Spleen (tissue), 11 donors: ENCODE measurements around the gene SLC10A6. TPM values are rescaled to one million over a fixed set of nuclear protein-coding genes. Genes with fewer than 3 reads are reported as not detected.

Experiments
- DNase-seq: peaks from one replicate; pipeline ENCODE4 v3.0.0-alpha.2; 2020
- H3K27ac ChIP-seq, 8 donors: fragments of 200-600 bp; sonication (generic) in 7 of 8; 1 replicate in 4 of 8; 2 replicates in 4 of 8; pipeline versions ENCODE4 v1.5.0 to v1.8.0; 2016 to 2021; ENCODE audit warnings: inconsistent platforms in 4 of 8, mild to moderate bottlenecking in 4 of 8, moderate library complexity in 1 of 8
- H3K27me3 ChIP-seq, 7 donors: fragments of 200-600 bp; sonication (generic) in 6 of 7; replicated peaks in 1 of 7; 1 replicate in 4 of 7; 2 replicates in 3 of 7; pipeline versions ENCODE4 v1.5.0 to v1.8.0; 2016 to 2021; ENCODE audit warnings: inconsistent platforms in 3 of 7, mild to moderate bottlenecking in 1 of 7
- H3K36me3 ChIP-seq, 6 donors: fragments of 200-600 bp; sonication (generic) in 5 of 6; 1 replicate in 4 of 6; 2 replicates in 2 of 6; pipeline versions ENCODE4 v1.5.0 to v1.8.0; 2016 to 2021; ENCODE audit warnings: inconsistent platforms in 2 of 6
- H3K4me1 ChIP-seq, 6 donors: fragments of 200-600 bp; sonication (generic) in 5 of 6; 1 replicate in 3 of 6; 2 replicates in 3 of 6; pipeline versions ENCODE4 v1.5.0 to v1.8.0; 2016 to 2021; ENCODE audit warnings: inconsistent platforms in 3 of 6
- H3K4me3 ChIP-seq, 8 donors: fragments of 200-600 bp; sonication (generic) in 7 of 8; 1 replicate in 4 of 8; 2 replicates in 4 of 8; pipeline versions ENCODE4 v1.5.0 to v1.8.0; 2016 to 2021; ENCODE audit warnings: inconsistent platforms in 4 of 8, mild to moderate bottlenecking in 4 of 8, moderate library complexity in 2 of 8
- H3K9me3 ChIP-seq, 8 donors: fragments of 200-600 bp; sonication (generic) in 7 of 8; 1 replicate in 4 of 8; 2 replicates in 4 of 8; pipeline versions ENCODE4 v1.5.0 to v1.8.0; 2016 to 2021; ENCODE audit warnings: inconsistent platforms in 4 of 8
- POLR2A ChIP-seq, 3 donors: fragments of 450-650 bp; IDR thresholded peaks; one replicate each; pipeline ENCODE4 v1.5.1; 2017; ENCODE audit warnings: antibody characterized with exemption in 3 of 3, mild to moderate bottlenecking in 1 of 3
- POLR2AphosphoS5 ChIP-seq, 3 donors: sonication (generic); formaldehyde crosslinking; IDR thresholded peaks; one replicate each; pipeline ENCODE4 v1.5.1; 2017; ENCODE audit warnings: antibody characterized with exemption in 3 of 3
- WGBS, 5 donors: extraction: QIAGEN DNeasy Blood & Tissue Kit in 3 of 5; methylation state at CpG; one replicate each; pipeline versions ENCODE4 v1.1.5 to v1.1.7; 2013 to 2018; 5-methylcytosine and 5-hydroxymethylcytosine counted together
- intact Hi-C: fragments of 100-400 bp; cut with DNase I; formaldehyde crosslinking; loops from one replicate; pipeline ENCODE4 v1.15.0; 2023; ENCODE audit warnings: low total_unique reads
- polyA plus RNA-seq, 3 donors: library from polyadenylated mRNA; stranded (reverse); fragments of 200-250 nt; gene quantifications; one replicate each; pipeline ENCODE4 v1.2.1, GENCODE V29; 2013
- total RNA-seq, 7 donors: library from RNA; depleted of rRNA in 3 of 7; stranded (reverse); fragments of >200 nt in 3 of 7; fragmentation: NEBNext Ultra II Directional in 4 of 7; extraction: Animal tissue kit (Norgen Biotek cat#: 25700) in 4 of 7; gene quantifications; one replicate each; pipeline versions ENCODE4 v1.1.0 to v1.2.1, GENCODE V29; 2016 to 2021
- TF ChIP-seq, protein P1 (sequence below), 11 experiments: fragments of 200-600 bp in 7 of 11; fragments of 450-650 bp in 4 of 11; sonication (generic) in 4 of 11; IDR thresholded peaks in 8 of 11; conservative IDR thresholded peaks in 3 of 11; 1 replicate in 7 of 11; 2 replicates in 4 of 11; pipeline versions ENCODE4 v1.4.0 to v1.8.0; 2016 to 2021; ENCODE audit warnings: antibody characterized with exemption in 11 of 11, inconsistent platforms in 4 of 11, mild to moderate bottlenecking in 1 of 11
- donor health status: healthy with polysubstance abuse.
- donor health status: DM: no; HTN: no; CAD: no; lungs with moderate emphysema.
- donor health status: DM: no; HTN: no; CAD: no.
- donor health status: Bipolar disorder and iron deficiency.
- donor health status: healthy.
- donor health status: DM: no; HTN: no; CAD: no.
- donor health status: DM: yes; HTN: yes; CAD: no.

The SLC10A6 gene
- total and polyA plus RNA-seq, 10 donors = 0.49 to 3.7 (median 1.1) TPM; not detected in 4

GRCh38 chr4:86825511-86825910, 23.7 kb downstream of the SLC10A6 start:
- intact Hi-C loops = no loop called here
- Histone ChIP-seq H3K9me3 (no peaks in the 10 kb centered on the region), H3K36me3 (no peaks in the 10 kb centered on the region), H3K4me3 (no peak overlapping the region), H3K27ac (no peak overlapping the region), H3K27me3 (no peaks in the 10 kb centered on the region), H3K4me1 (no peaks in the 10 kb centered on the region)
- 86 to 94% (median 89%) methylated on average over 3 of the region's 3 CpGs for WGBS, 5 donors
- TF ChIP-seq, protein P1, sequence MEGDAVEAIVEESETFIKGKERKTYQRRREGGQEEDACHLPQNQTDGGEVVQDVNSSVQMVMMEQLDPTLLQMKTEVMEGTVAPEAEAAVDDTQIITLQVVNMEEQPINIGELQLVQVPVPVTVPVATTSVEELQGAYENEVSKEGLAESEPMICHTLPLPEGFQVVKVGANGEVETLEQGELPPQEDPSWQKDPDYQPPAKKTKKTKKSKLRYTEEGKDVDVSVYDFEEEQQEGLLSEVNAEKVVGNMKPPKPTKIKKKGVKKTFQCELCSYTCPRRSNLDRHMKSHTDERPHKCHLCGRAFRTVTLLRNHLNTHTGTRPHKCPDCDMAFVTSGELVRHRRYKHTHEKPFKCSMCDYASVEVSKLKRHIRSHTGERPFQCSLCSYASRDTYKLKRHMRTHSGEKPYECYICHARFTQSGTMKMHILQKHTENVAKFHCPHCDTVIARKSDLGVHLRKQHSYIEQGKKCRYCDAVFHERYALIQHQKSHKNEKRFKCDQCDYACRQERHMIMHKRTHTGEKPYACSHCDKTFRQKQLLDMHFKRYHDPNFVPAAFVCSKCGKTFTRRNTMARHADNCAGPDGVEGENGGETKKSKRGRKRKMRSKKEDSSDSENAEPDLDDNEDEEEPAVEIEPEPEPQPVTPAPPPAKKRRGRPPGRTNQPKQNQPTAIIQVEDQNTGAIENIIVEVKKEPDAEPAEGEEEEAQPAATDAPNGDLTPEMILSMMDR (IDR thresholded peaks at IDR 0.05 in 8 of 11, conservative IDR thresholded peaks at IDR 0.05 in 3 of 11) = no peak
- TF ChIP-seq POLR2AphosphoS5 (IDR thresholded peaks at IDR 0.05) = no peak
- DNase-seq = no peak

GRCh38 chr4:86822136-86822535, 27.0 kb downstream of the SLC10A6 start:
- TF ChIP-seq, protein P1 (IDR thresholded peaks at IDR 0.05 in 8 of 11, conservative IDR thresholded peaks at IDR 0.05 in 3 of 11) = no peak
- TF ChIP-seq POLR2AphosphoS5 (IDR thresholded peaks at IDR 0.05) (no peak), POLR2A (IDR thresholded peaks at IDR 0.05) (no peak)
- WGBS, 5 donors = 95 to 99% (median 96%) methylated on average over 2 of the region's 2 CpGs
- no peak for DNase-seq
- intact Hi-C loops = no loop called here
- Histone ChIP-seq H3K9me3 (no peaks in the 10 kb centered on the region), H3K4me3 (no peak overlapping the region), H3K36me3 (no peaks in the 10 kb centered on the region), H3K27ac (no peak overlapping the region), H3K27me3 (no peaks in the 10 kb centered on the region), H3K4me1 (no peaks in the 10 kb centered on the region)

DNA sequence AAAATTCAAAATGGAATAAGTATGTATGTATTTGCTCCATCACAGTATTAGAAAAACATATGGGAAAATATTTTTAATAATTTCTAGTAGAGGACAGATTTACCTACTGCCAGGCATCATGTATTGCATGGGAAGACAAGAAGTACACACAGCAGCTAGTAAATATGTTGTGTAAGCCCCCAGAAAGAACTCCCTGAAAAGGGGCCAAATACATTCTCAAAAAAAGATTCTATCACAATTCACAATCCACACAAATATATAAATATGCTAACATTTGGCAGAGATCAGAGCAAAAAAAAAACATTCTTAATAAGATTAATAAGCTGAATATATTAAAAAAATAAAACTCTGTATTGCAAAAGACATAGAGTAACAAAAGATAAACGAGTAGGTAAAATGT, 28.0 kb downstream of the SLC10A6 start:
- no peaks in the 10 kb centered on the region for H3K4me1 ChIP-seq
- H3K4me3 ChIP-seq = no peak overlapping the region
- 55 to 75% (median 67%) methylated on average over 1 of the region's 1 CpG for WGBS, 5 donors
- intact Hi-C loops = no loop called here
- no peaks in the 10 kb centered on the region for H3K27me3 ChIP-seq
- TF ChIP-seq, protein P1 (IDR thresholded peaks at IDR 0.05 in 8 of 11, conservative IDR thresholded peaks at IDR 0.05 in 3 of 11) = no peak
- no peak for TF ChIP-seq POLR2AphosphoS5 (IDR thresholded peaks at IDR 0.05)
- no peak for TF ChIP-seq POLR2A (IDR thresholded peaks at IDR 0.05)
- peaks cover 0 to 5% (median 3%) of the 10 kb centered on the region in 8 donors for H3K9me3 ChIP-seq
- no peak overlapping the region for H3K27ac ChIP-seq
- no peaks in the 10 kb centered on the region for H3K36me3 ChIP-seq
- no peak for DNase-seq

DNA sequence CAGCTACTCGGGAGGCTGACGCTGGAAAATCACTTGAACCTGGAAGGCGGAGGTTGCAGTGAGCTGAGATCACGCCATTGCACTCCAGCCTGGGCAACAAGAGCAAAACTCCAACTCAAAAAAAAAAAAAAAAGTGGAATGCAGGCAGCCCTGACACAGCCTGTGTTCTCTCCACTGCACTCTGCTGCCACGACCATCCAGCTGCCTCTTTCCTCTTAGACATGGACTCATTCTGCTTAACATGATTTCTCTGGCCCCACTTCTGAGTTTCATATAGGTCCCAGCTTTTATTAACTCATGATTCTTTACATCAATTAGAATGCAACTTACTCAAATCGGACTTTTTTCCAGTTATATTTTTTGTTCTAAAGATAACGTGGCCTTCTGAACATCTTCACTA, 29.6 kb downstream of the SLC10A6 start:
- TF ChIP-seq, protein P1 (IDR thresholded peaks at IDR 0.05 in 8 of 11, conservative IDR thresholded peaks at IDR 0.05 in 3 of 11) = no peak
- TF ChIP-seq POLR2AphosphoS5 (IDR thresholded peaks at IDR 0.05) (no peak), POLR2A (IDR thresholded peaks at IDR 0.05) (no peak)
- intact Hi-C loops = no loop called here
- peaks cover 0 to 20% (median 16%) of the 10 kb centered on the region in 8 donors for H3K9me3 ChIP-seq
- no peak overlapping the region for H3K4me3 ChIP-seq
- H3K27ac ChIP-seq = no peak overlapping the region
- no peaks in the 10 kb centered on the region for H3K4me1 ChIP-seq
- DNase-seq = no peak
- 85 to 95% (median 88%) methylated on average over 7 of the region's 7 CpGs for WGBS, 5 donors
- peaks cover 0 to 12% (median 0%) of the 10 kb centered on the region in 6 donors for H3K36me3 ChIP-seq
- no peaks in the 10 kb centered on the region for H3K27me3 ChIP-seq
